Immature natural killer cell (primary cell): ENCODE data around the gene FURIN. TPM values are rescaled to one million over a fixed set of nuclear protein-coding genes. Genes with fewer than 3 reads are reported as not detected.

Experiments
- DNase-seq, 3 donors: peaks; one replicate each; pipeline ENCODE4 v3.0.0; 2022; ENCODE audit warnings: mixed read lengths in 1 of 3
- H3K27ac Mint-ChIP-seq, 6 donors: one replicate each; pipeline ENCODE4 v1.8.0; 2020; ENCODE audit warnings: mixed read lengths in 6 of 6, mild to moderate bottlenecking in 5 of 6, inconsistent platforms in 4 of 6, moderate library complexity in 3 of 6
- H3K27me3 Mint-ChIP-seq, 3 donors: one replicate each; pipeline ENCODE4 v1.8.0; 2020 to 2021; ENCODE audit warnings: low read depth in 3 of 3, mild to moderate bottlenecking in 3 of 3, mixed read lengths in 3 of 3, moderate library complexity in 3 of 3, inconsistent platforms in 1 of 3
- H3K36me3 Mint-ChIP-seq, 3 donors: one replicate each; pipeline ENCODE4 v1.8.0; 2020; ENCODE audit warnings: mixed read lengths in 3 of 3, inconsistent platforms in 2 of 3, mild to moderate bottlenecking in 2 of 3
- H3K4me1 Mint-ChIP-seq, 2 donors: one replicate each; pipeline ENCODE4 v1.8.0; 2020; ENCODE audit warnings: inconsistent platforms in 2 of 2, mild to moderate bottlenecking in 2 of 2, mixed read lengths in 2 of 2, moderate library complexity in 1 of 2
- H3K4me3 Mint-ChIP-seq, 5 donors: one replicate each; pipeline ENCODE4 v1.8.0; 2020; ENCODE audit warnings: mild to moderate bottlenecking in 5 of 5, mixed read lengths in 5 of 5, inconsistent platforms in 3 of 5, moderate library complexity in 3 of 5
- H3K9me3 Mint-ChIP-seq, 6 donors: one replicate each; pipeline ENCODE4 v1.8.0; 2020; ENCODE audit warnings: mild to moderate bottlenecking in 6 of 6, mixed read lengths in 6 of 6, inconsistent platforms in 4 of 6, moderate library complexity in 3 of 6
- polyA plus RNA-seq, 3 donors: library from polyadenylated mRNA; unstranded; fragments of 300-500 nt; fragmentation: Illumina TruSeq; gene quantifications; one replicate each; pipeline ENCODE4 v1.2.3, GENCODE V29; 2021

Gene FURIN
- polyA plus RNA-seq, 3 donors from 2014 or later: 18.2 to 22.8 (median 20.8) TPM

GRCh38 chr15:90884719-90885431 lies 16.5 kb downstream of the FURIN start:
- Mint-ChIP-seq H3K9me3 (no peaks in the 10 kb centered on the region), H3K4me3 (peak overlapping the region; percentile 85 to 91 (median 85)), H3K27ac (peak overlapping the region; percentile 84 to 94 (median 90)), H3K4me1 (peaks cover 37 to 42% of the 10 kb centered on the region in 2 donors), H3K27me3 (peaks cover 5 to 10% (median 9%) of the 10 kb centered on the region in 3 donors), H3K36me3 (peaks cover 3 to 8% (median 6%) of the 10 kb centered on the region in 3 donors)
- peak in 1 of 3 donors; percentile 20 for DNase-seq

GRCh38 chr15:90885432-90886290 lies 17.3 kb downstream of the FURIN start:
- no peaks in the 10 kb centered on the region for H3K9me3 Mint-ChIP-seq
- peak overlapping the region; percentile 85 to 91 (median 85) for H3K4me3 Mint-ChIP-seq
- DNase-seq: peak; percentile 78 to 79 (median 79)
- H3K36me3 Mint-ChIP-seq: peaks cover 3 to 8% (median 6%) of the 10 kb centered on the region in 3 donors
- H3K4me1 Mint-ChIP-seq: peaks cover 37 to 42% of the 10 kb centered on the region in 2 donors
- peak overlapping the region; percentile 84 to 94 (median 90) for H3K27ac Mint-ChIP-seq
- H3K27me3 Mint-ChIP-seq: peaks cover 5 to 10% (median 9%) of the 10 kb centered on the region in 3 donors

DNA sequence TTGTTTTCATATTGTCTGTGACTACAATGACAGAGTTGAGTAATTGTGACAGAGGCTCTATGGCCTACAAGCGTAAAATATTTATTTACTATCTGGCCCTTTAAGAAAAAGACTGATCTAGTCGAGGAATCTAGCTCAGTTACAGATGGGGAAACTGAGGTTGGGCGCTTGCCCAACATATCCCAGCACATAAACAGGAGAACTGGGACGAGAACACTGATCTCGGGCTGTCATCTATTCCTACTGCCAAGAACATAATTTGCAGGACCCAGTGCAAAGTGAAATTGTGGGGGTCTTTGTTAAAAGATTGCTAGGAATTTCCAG lies 17.9 kb downstream of the FURIN start:
- H3K36me3 Mint-ChIP-seq: peaks cover 3 to 8% (median 6%) of the 10 kb centered on the region in 3 donors
- peaks cover 5 to 10% (median 9%) of the 10 kb centered on the region in 3 donors for H3K27me3 Mint-ChIP-seq
- peak overlapping the region; percentile 85 to 91 (median 85) for H3K4me3 Mint-ChIP-seq
- no peak for DNase-seq
- no peaks in the 10 kb centered on the region for H3K9me3 Mint-ChIP-seq
- peak overlapping the region; percentile 84 to 94 (median 88) for H3K27ac Mint-ChIP-seq
- H3K4me1 Mint-ChIP-seq: peaks cover 37 to 42% of the 10 kb centered on the region in 2 donors

DNA sequence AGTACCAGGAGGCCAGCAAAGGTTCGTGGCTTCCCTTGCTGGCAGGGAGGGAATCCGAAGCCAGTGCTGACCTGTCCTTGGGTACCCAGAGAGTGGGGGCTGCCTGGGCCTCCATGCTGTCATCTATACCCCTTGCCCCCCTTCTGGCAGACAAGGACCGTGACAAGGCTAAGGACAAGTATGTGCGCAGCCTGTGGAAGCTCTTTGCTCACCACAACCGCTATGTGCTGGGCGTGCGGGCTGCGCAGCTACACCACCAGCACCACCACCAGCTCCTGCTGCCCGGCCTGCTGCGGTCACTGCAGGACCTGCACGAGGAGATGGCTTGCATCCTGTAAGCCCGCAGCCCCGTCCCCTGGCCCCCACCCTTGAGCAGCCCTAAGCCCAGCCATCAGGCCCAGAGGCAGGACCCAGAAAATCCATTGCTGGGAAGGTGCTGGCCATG lies 18.7 kb downstream of the FURIN start:
- peaks cover 37 to 42% of the 10 kb centered on the region in 2 donors for H3K4me1 Mint-ChIP-seq
- no peaks in the 10 kb centered on the region for H3K9me3 Mint-ChIP-seq
- peaks cover 3 to 8% (median 6%) of the 10 kb centered on the region in 3 donors for H3K36me3 Mint-ChIP-seq
- DNase-seq: no peak
- H3K27ac Mint-ChIP-seq: no peak overlapping the region
- peaks cover 5 to 10% (median 9%) of the 10 kb centered on the region in 3 donors for H3K27me3 Mint-ChIP-seq
- H3K4me3 Mint-ChIP-seq: no peak overlapping the region

GRCh38 chr15:90889313-90889730 lies 20.9 kb downstream of the FURIN start:
- H3K9me3 Mint-ChIP-seq: no peaks in the 10 kb centered on the region

DNA sequence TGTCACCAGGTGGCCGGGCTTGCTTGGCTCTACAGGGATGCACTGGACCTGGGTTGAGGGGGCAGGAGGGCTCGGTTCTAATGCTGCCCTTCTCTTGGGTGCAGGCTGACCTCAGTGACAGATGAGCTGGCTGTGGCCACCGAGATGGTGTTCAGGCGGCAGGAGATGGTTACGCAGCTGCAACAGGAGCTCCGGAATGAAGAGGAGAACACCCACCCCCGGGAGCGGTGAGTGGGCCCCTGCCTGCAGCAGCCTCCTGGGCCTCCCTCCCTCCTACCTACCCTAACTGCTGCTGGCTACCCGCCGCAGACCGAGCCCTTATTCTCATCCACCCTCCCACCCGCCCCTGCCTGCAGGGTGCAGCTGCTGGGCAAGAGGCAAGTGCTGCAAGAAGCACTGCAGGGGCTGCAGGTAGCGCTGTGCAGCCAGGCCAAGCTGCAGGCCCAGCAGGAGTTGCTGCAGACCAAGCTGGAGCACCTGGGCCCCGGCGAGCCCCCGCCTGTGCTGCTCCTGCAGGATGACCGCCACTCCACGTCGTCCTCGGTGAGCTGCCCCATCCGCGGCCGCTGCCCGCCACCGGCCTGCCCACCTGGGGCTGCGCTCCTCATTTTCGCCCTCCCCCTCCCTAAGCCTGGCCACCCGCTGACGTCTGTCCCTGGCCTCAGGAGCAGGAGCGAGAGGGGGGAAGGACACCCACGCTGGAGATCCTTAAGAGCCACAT lies 21.5 kb downstream of the FURIN start:
- H3K4me3 Mint-ChIP-seq: peak overlapping the region in 1 of 5 donors; percentile 43
- DNase-seq: no peak
- peaks cover 3 to 8% (median 8%) of the 10 kb centered on the region in 3 donors for H3K36me3 Mint-ChIP-seq
- peaks cover 26 to 29% of the 10 kb centered on the region in 2 donors for H3K4me1 Mint-ChIP-seq
- peaks cover 4 to 6% (median 5%) of the 10 kb centered on the region in 3 donors for H3K27me3 Mint-ChIP-seq
- H3K9me3 Mint-ChIP-seq: no peaks in the 10 kb centered on the region
- no peak overlapping the region for H3K27ac Mint-ChIP-seq

More at GRCh38 chr15:90889313-90889730, 20.9 kb downstream of the FURIN start:
- DNase-seq: peak in 2 of 3 donors; percentile 52 to 59
- no peak overlapping the region for H3K27ac Mint-ChIP-seq
- H3K4me1 Mint-ChIP-seq: peaks cover 30 to 32% of the 10 kb centered on the region in 2 donors
- H3K4me3 Mint-ChIP-seq: peak overlapping the region in 1 of 5 donors; percentile 43
- H3K36me3 Mint-ChIP-seq: peaks cover 3 to 8% (median 8%) of the 10 kb centered on the region in 3 donors
- peaks cover 5 to 8% (median 6%) of the 10 kb centered on the region in 3 donors for H3K27me3 Mint-ChIP-seq

- Mint-ChIP-seq H3K36me3 (peaks cover 7 to 12% (median 12%) of the 10 kb centered on the region in 3 donors), H3K4me1 (peaks cover 17 to 20% of the 10 kb centered on the region in 2 donors), H3K9me3 (no peaks in the 10 kb centered on the region), H3K4me3 (no peak overlapping the region), H3K27me3 (peaks cover 0 to 4% (median 2%) of the 10 kb centered on the region in 3 donors), H3K27ac (no peak overlapping the region)
- DNase-seq: no peak
These were observed 22.5 kb downstream of the FURIN start for GRCh38 chr15:90890839-90891238.

GRCh38 chr15:90891346-90891949 lies 23.1 kb downstream of the FURIN start:
- Mint-ChIP-seq H3K4me1 (peaks cover 11 to 14% of the 10 kb centered on the region in 2 donors), H3K27ac (no peak overlapping the region), H3K36me3 (peaks cover 7 to 15% (median 12%) of the 10 kb centered on the region in 3 donors), H3K4me3 (no peak overlapping the region), H3K27me3 (peaks cover 0 to 4% (median 2%) of the 10 kb centered on the region in 3 donors), H3K9me3 (no peaks in the 10 kb centered on the region)
- DNase-seq: no peak

GRCh38 chr15:90892023-90892422 lies 23.6 kb downstream of the FURIN start:
- Mint-ChIP-seq H3K4me1 (peaks cover 8 to 13% of the 10 kb centered on the region in 2 donors), H3K9me3 (no peaks in the 10 kb centered on the region), H3K27me3 (peaks cover 1 to 4% (median 2%) of the 10 kb centered on the region in 3 donors), H3K36me3 (peaks cover 7 to 17% (median 12%) of the 10 kb centered on the region in 3 donors), H3K4me3 (no peak overlapping the region), H3K27ac (no peak overlapping the region)
- no peak for DNase-seq

- H3K4me1 Mint-ChIP-seq: peaks cover 6 to 9% of the 10 kb centered on the region in 2 donors
- DNase-seq: no peak
- no peaks in the 10 kb centered on the region for H3K9me3 Mint-ChIP-seq
- peaks cover 6 to 14% (median 9%) of the 10 kb centered on the region in 3 donors for H3K36me3 Mint-ChIP-seq
- no peak overlapping the region for H3K4me3 Mint-ChIP-seq
- H3K27me3 Mint-ChIP-seq: peaks cover 1 to 4% (median 2%) of the 10 kb centered on the region in 3 donors
- no peak overlapping the region for H3K27ac Mint-ChIP-seq
These were observed 24.2 kb downstream of the FURIN start for GRCh38 chr15:90892498-90893174.

DNA sequence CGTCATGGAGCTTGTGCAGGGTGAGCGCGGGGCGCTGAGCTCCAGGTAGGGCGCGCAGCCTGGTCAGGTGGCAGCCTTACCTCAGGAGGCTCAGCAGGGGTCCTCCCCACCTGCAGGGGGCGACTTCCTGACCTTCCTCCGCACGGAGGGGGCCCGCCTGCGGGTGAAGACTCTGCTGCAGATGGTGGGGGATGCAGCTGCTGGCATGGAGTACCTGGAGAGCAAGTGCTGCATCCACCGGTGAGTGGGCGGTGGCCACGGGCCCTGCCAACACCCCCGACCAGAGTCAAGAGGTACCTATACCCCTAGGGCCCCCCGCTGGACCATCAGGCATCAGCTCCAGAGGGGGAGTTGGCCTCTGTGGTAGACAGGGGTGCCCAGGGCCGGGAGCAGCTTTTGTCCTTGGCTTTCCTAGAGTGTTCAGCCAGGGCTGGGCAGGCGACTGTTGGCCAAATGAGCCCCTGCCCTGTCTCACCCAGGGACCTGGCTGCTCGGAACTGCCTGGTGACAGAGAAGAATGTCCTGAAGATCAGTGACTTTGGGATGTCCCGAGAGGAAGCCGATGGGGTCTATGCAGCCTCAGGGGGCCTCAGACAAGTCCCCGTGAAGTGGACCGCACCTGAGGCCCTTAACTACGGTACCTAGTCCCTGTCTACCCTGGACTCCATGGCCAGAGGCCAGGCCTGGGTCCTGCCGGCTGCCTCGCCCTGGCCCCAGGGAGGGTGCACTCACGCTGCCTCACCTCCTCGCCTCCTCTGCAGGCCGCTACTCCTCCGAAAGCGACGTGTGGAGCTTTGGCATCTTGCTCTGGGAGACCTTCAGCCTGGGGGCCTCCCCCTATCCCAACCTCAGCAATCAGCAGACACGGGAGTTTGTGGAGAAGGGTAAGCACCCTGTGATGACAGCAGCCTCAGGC lies 25.0 kb downstream of the FURIN start:
- Mint-ChIP-seq H3K4me1 (peaks cover 3 to 4% of the 10 kb centered on the region in 2 donors), H3K27ac (no peak overlapping the region), H3K4me3 (no peak overlapping the region), H3K9me3 (no peaks in the 10 kb centered on the region), H3K27me3 (peaks cover 0 to 3% (median 1%) of the 10 kb centered on the region in 3 donors), H3K36me3 (peaks cover 4 to 10% (median 6%) of the 10 kb centered on the region in 3 donors)
- DNase-seq: no peak
